C4-2B (cell line): ENCODE data around the gene TMEM218.

Experiments
- H3K27ac ChIP-seq: fragments of 450-650 bp; 2 replicates; pipeline ENCODE4 v1.5.1; 2017
- ZFX ChIP-seq: fragments of 450-650 bp; IDR thresholded peaks from 2 replicates; pipeline ENCODE4 v1.6.1; 2017
- TF ChIP-seq, protein P1 (sequence below): fragments of 450-650 bp; conservative IDR thresholded peaks from 2 replicates; pipeline ENCODE4 v1.5.1; 2017; ENCODE audit warnings: mild to moderate bottlenecking

The TMEM218 gene

DNA sequence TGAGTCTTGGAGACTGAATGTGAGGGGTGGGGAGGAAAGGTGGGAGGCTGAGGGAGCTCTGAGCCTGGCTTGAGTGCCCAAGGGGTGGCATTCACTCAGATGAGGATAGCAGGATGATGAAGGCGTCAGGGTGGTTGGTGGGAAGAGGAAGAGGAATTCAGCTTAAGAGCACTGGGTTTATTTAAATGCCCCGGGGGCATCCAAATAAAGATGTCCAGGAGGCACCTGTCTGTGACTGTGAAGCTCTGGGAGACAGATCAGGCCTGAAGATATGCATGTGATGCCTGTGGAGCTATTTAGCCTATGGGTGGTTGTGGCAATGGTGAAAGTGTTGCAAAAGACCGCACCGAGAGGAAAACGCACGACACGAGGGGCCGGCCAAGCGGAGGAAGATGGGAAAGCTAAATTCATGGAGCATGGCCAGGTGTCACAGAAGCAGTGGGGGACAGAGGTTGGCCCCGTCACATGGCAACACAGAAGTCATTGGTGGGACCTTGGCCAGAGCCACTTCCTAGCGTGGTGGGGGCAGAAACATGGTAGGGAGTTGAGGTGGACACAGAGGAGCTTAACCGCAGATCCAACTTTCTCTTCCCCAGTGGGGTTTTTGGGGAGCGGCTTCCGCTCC lies 32.8 kb downstream of the TMEM218 start:
- H3K27ac ChIP-seq: no peak overlapping the region
- TF ChIP-seq ZFX: no peak
- TF ChIP-seq, protein P1, sequence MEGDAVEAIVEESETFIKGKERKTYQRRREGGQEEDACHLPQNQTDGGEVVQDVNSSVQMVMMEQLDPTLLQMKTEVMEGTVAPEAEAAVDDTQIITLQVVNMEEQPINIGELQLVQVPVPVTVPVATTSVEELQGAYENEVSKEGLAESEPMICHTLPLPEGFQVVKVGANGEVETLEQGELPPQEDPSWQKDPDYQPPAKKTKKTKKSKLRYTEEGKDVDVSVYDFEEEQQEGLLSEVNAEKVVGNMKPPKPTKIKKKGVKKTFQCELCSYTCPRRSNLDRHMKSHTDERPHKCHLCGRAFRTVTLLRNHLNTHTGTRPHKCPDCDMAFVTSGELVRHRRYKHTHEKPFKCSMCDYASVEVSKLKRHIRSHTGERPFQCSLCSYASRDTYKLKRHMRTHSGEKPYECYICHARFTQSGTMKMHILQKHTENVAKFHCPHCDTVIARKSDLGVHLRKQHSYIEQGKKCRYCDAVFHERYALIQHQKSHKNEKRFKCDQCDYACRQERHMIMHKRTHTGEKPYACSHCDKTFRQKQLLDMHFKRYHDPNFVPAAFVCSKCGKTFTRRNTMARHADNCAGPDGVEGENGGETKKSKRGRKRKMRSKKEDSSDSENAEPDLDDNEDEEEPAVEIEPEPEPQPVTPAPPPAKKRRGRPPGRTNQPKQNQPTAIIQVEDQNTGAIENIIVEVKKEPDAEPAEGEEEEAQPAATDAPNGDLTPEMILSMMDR: no peak

DNA sequence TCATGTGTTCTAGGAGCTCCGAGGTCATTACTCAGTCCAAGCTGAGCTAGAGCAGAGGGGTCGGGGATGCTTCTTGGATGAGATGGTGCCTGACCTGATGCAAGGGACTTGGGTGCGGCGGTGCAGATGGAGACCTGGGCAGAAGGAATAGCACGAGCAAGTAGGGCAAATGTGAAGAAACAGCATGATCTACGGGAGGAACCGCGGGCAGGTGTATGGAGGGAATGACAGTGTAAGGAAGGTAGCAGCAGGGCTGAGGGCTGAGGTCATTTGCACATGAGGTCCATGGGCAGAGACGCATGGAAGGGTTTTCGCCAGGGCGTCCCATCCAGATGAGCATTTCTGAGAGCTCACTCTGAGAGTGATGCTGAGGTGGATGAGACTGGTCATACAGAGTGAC lies 33.4 kb downstream of the TMEM218 start:
- H3K27ac ChIP-seq: no peak overlapping the region
- no peak for TF ChIP-seq ZFX
- TF ChIP-seq, protein P1: no peak

DNA sequence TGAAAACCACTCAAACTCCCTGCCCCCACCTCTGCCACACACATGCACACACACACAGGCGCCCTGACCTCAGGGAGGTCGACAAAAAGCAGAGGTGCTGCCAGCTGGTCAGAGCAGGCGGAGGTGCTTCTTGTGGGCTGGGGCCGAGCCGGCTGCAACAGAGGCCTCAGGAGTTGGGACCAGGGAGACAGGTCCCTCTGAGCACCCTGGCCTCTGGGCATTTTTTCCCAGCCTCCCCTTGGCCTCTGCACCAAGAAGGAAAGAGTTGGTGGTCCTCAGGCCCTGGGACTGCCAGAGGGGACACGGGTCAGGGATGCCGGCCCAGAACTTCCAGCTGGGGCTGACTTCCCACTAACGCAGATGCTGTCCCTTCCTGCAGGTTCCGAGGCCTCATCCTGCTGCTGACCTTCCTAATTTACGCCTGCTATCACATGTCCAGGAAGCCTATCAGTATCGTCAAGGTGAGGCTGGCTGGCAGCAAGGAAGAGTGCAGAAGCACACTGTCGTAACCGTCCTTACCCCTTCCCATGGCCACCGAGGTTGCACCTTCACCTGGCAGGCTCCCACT lies 35.0 kb downstream of the TMEM218 start:
- no peak for TF ChIP-seq ZFX
- TF ChIP-seq, protein P1: no peak
- H3K27ac ChIP-seq: no peak overlapping the region

GRCh38 chr11:125075900-125076317 lies 35.5 kb downstream of the TMEM218 start:
- TF ChIP-seq, protein P1: no peak
- TF ChIP-seq ZFX: no peak
- no peak overlapping the region for H3K27ac ChIP-seq

- H3K27ac ChIP-seq: no peak overlapping the region
- no peak for TF ChIP-seq ZFX
- TF ChIP-seq, protein P1: no peak
These were observed 36.2 kb downstream of the TMEM218 start for GRCh38 chr11:125075242-125075625.

DNA sequence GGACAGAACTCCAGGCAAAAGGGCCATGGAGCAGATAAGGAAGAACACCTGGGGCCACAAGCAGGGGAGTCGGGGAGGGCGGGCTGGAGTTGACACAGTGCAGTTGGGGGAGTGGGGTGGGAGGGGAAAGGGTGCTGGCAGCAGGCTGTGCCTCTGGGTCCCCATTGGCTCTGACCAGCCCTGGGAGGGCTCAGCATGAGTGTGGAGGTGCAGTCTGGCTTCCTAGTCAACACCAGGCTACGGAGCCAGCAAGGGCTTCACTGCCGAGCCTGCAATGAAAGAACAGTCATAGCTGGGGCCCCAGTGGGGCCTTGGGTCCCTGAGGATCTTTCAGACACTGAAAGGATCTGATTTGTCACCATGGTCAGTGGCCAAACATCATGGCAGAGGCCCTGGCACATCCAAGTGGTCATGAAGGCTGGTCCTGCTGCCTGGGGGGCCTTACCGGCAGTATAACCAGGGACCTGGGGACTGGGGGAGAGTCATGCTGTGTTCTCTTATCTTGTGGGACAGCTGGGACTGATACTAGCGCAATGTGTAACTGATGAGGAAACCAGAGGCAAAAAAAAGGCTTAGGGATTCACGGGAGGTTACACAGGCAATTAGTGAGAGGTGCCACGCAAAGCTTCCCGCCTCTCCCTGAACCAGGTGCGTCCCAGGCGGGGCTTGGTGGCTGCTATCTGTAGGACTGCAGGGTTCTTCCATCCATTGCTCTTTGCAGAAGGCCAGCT lies 36.8 kb downstream of the TMEM218 start:
- no peak overlapping the region for H3K27ac ChIP-seq
- TF ChIP-seq ZFX: no peak
- TF ChIP-seq, protein P1: no peak
